SK-N-SH (cell line): ENCODE measurements around the gene PRMT2.

Source experiments
- CHD2 ChIP-seq: fragments of 150-350 bp; IDR thresholded peaks from 2 replicates; pipeline ENCODE4 v1.6.1; 2018; ENCODE audit warnings: low read length; ENCODE audit not compliant: partially characterized antibody
- GABPA ChIP-seq: IDR thresholded peaks from 2 replicates; pipeline ENCODE4 v1.4.0; 2012; ENCODE audit warnings: low read depth, mild to moderate bottlenecking
- NFIC ChIP-seq: IDR thresholded peaks from 2 replicates; pipeline ENCODE4 v1.4.0; 2012; ENCODE audit warnings: borderline replicate concordance
- NRF1 ChIP-seq: IDR thresholded peaks from 2 replicates; pipeline ENCODE4 v1.6.1; 2012; ENCODE audit warnings: low read depth, mild to moderate bottlenecking, low read length
- RAD21 ChIP-seq: IDR thresholded peaks from 2 replicates; pipeline ENCODE4 v1.6.1; 2012; ENCODE audit warnings: mild to moderate bottlenecking, low read length
- RFX5 ChIP-seq: IDR thresholded peaks from 2 replicates; pipeline ENCODE4 v1.6.1; 2012; ENCODE audit warnings: mild to moderate bottlenecking, improper control_type of control experiment, low read length
- RXRA ChIP-seq: IDR thresholded peaks from 2 replicates; pipeline ENCODE4 v1.4.0; 2012; ENCODE audit warnings: low read depth, mild to moderate bottlenecking, borderline replicate concordance
- TAF1 ChIP-seq: IDR thresholded peaks from 2 replicates; pipeline ENCODE4 v1.6.1; 2012; ENCODE audit warnings: low read depth, mild to moderate bottlenecking, low read length, moderate library complexity, borderline replicate concordance
- TCF12 ChIP-seq: IDR thresholded peaks from 2 replicates; pipeline ENCODE4 v1.4.0; 2012
- TF ChIP-seq, protein P1 (sequence below): IDR thresholded peaks from 2 replicates; pipeline ENCODE4 v1.4.0; 2012; ENCODE audit warnings: low read depth
- TF ChIP-seq, protein P2 (sequence below): fragments of 200-600 bp; sonication (generic); IDR thresholded peaks from 2 replicates; pipeline ENCODE4 v1.6.1; 2017; ENCODE audit warnings: antibody characterized with exemption, mild to moderate bottlenecking, moderate library complexity
- TF ChIP-seq, protein P3 (sequence below): fragments of 150-350 bp; IDR thresholded peaks from 2 replicates; pipeline ENCODE4 v1.6.1; 2017; ENCODE audit warnings: antibody characterized with exemption, low read length, low read depth, borderline replicate concordance

- TF ChIP-seq, protein P1, sequence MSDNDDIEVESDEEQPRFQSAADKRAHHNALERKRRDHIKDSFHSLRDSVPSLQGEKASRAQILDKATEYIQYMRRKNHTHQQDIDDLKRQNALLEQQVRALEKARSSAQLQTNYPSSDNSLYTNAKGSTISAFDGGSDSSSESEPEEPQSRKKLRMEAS = no peak
- TF ChIP-seq, protein P2, sequence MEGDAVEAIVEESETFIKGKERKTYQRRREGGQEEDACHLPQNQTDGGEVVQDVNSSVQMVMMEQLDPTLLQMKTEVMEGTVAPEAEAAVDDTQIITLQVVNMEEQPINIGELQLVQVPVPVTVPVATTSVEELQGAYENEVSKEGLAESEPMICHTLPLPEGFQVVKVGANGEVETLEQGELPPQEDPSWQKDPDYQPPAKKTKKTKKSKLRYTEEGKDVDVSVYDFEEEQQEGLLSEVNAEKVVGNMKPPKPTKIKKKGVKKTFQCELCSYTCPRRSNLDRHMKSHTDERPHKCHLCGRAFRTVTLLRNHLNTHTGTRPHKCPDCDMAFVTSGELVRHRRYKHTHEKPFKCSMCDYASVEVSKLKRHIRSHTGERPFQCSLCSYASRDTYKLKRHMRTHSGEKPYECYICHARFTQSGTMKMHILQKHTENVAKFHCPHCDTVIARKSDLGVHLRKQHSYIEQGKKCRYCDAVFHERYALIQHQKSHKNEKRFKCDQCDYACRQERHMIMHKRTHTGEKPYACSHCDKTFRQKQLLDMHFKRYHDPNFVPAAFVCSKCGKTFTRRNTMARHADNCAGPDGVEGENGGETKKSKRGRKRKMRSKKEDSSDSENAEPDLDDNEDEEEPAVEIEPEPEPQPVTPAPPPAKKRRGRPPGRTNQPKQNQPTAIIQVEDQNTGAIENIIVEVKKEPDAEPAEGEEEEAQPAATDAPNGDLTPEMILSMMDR = no peak
- no peak for TF ChIP-seq RXRA
- no peak for TF ChIP-seq GABPA
- TF ChIP-seq TCF12 = no peak
- no peak for TF ChIP-seq RAD21
- no peak for TF ChIP-seq NRF1
- TF ChIP-seq RFX5 = no peak
- no peak for TF ChIP-seq CHD2
- TF ChIP-seq, protein P3, sequence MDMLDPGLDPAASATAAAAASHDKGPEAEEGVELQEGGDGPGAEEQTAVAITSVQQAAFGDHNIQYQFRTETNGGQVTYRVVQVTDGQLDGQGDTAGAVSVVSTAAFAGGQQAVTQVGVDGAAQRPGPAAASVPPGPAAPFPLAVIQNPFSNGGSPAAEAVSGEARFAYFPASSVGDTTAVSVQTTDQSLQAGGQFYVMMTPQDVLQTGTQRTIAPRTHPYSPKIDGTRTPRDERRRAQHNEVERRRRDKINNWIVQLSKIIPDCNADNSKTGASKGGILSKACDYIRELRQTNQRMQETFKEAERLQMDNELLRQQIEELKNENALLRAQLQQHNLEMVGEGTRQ = no peak
- no peak for TF ChIP-seq TAF1
- TF ChIP-seq NFIC = no peak
These were observed 37.6 kb upstream of the PRMT2 start for GRCh38 chr21:46597896-46598343.
